Mammary epithelial cell (primary cell): ENCODE results near the gene OPTC.

ENCODE experiments used
- CTCF ChIP-seq, 2 donors: IDR thresholded peaks in 1 of 2; conservative IDR thresholded peaks in 1 of 2; 2 replicates each; pipeline ENCODE4 v1.5.1; 2011 to 2012; ENCODE audit warnings: inconsistent platforms in 2 of 2, low read length in 2 of 2, mild to moderate bottlenecking in 2 of 2, control low read depth in 1 of 2, low read depth in 1 of 2; ENCODE audit not compliant: insufficient read depth in 1 of 2; ENCODE audit errors: extremely low read depth in 1 of 2
- EZH2 ChIP-seq: IDR thresholded peaks from 2 replicates; pipeline ENCODE4 v1.6.1; 2012; ENCODE audit warnings: low read length, inconsistent platforms, borderline replicate concordance

GRCh38 chr1:203554071-203554470 is 60.1 kb downstream of the OPTC start:
- TF ChIP-seq CTCF (conservative IDR thresholded peaks at IDR 0.05 in 1 of 2, IDR thresholded peaks at IDR 0.05 in 1 of 2; ENCODE audit: extremely low read depth in 1 of 2, insufficient read depth in 1 of 2, low read depth in 1 of 2, low read length in 2 of 2) (no peak), EZH2 (no peak)
